CD4-positive, alpha-beta T cell treated with Interleukin-4 for 1 hour (primary cell): ENCODE data around the gene MBNL1.

Source experiments
- DNase-seq, 2 donors: peaks; one replicate each; pipeline ENCODE4 v3.0.0-alpha.2; 2020 to 2022

Gene MBNL1

GRCh38 chr3:152496716-152497115 lies 228.0 kb downstream of the MBNL1 start:
- DNase-seq = no peak

GRCh38 chr3:152497457-152497856 lies 228.7 kb downstream of the MBNL1 start:
- DNase-seq = no peak

- no peak for DNase-seq
Observed at GRCh38 chr3:152497890-152498289, 229.2 kb downstream of the MBNL1 start.

GRCh38 chr3:152499791-152500385 lies 231.2 kb downstream of the MBNL1 start:
- DNase-seq = no peak

- peak in 1 of 2 donors; percentile 22 for DNase-seq
Observed at GRCh38 chr3:152505926-152506325, 237.2 kb downstream of the MBNL1 start.

- DNase-seq = no peak
Observed at GRCh38 chr3:152508705-152509104, 240.0 kb downstream of the MBNL1 start.

- no peak for DNase-seq
Observed at GRCh38 chr3:152511904-152512303, 243.2 kb downstream of the MBNL1 start.

GRCh38 chr3:152513301-152513960 lies 244.7 kb downstream of the MBNL1 start:
- no peak for DNase-seq
